ENCODE data around the gene OR52E2.

OR52E2 gene

DNA sequence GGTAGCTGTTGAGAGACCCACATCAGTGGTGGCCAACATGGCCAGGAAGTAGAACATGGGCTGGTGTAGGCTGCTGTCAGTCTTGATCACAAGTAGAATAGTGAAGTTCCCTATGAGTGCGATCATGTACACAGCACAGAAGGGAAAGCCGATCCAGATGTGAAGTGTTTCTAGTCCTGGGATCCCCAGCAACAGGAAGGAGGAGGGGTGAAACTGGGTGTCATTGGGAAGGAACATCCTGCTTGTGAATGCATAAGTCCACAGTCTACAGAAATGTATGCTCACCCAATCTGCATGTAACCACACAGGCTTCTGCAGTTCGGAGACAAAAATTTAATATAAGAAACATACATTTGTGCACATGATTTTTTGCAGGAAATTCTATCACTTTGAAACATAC lies at the start of gene OR52E2:
OR52E2 (minus strand) TSS at position 237 of the 400 bp plus-strand sequence; CDS start at position 237, 0 bp downstream.
- no peaks in the 10 kb centered on the region for H3K9me3 ChIP-seq (ENCODE audit: low read length)
- no peaks in the 10 kb centered on the region for H3K27me3 ChIP-seq (ENCODE audit: insufficient read depth, low read length)
- TF ChIP-seq, protein P1, sequence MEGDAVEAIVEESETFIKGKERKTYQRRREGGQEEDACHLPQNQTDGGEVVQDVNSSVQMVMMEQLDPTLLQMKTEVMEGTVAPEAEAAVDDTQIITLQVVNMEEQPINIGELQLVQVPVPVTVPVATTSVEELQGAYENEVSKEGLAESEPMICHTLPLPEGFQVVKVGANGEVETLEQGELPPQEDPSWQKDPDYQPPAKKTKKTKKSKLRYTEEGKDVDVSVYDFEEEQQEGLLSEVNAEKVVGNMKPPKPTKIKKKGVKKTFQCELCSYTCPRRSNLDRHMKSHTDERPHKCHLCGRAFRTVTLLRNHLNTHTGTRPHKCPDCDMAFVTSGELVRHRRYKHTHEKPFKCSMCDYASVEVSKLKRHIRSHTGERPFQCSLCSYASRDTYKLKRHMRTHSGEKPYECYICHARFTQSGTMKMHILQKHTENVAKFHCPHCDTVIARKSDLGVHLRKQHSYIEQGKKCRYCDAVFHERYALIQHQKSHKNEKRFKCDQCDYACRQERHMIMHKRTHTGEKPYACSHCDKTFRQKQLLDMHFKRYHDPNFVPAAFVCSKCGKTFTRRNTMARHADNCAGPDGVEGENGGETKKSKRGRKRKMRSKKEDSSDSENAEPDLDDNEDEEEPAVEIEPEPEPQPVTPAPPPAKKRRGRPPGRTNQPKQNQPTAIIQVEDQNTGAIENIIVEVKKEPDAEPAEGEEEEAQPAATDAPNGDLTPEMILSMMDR (IDR thresholded peaks at IDR 0.05; ENCODE audit: low read length): no peak
- no peak for TF ChIP-seq EZH2 (IDR thresholded peaks at IDR 0.05; ENCODE audit: borderline replicate concordance, low read length)
- no peak within 1 kb of the TSS for H3K4me2 ChIP-seq (ENCODE audit: low read length)
- H3K27ac ChIP-seq (ENCODE audit: low read depth, low read length, poor library complexity, severe bottlenecking): no peak within 1 kb of the TSS
- H3K9ac ChIP-seq (ENCODE audit: low read length): no peak within 1 kb of the TSS
- no peaks in the 10 kb centered on the region for H3F3A ChIP-seq (ENCODE audit: insufficient read depth, low read length)
- H2AFZ ChIP-seq (ENCODE audit: low read length): no peak within 1 kb of the TSS
- H4K20me1 ChIP-seq (ENCODE audit: insufficient read depth, low read length): no peaks in the 10 kb centered on the region
- H3K36me3 ChIP-seq (ENCODE audit: insufficient read depth, low read length): no peaks in the 10 kb centered on the region
- H3K9me2 ChIP-seq (ENCODE audit: low read depth, low read length): no peaks in the 10 kb centered on the region
- H3K79me2 ChIP-seq (ENCODE audit: insufficient read depth, low read length): no peaks in the 10 kb centered on the region
- H3K4me3 ChIP-seq (ENCODE audit: low read depth, low read length, poor library complexity, severe bottlenecking): no peak within 1 kb of the TSS
- no peaks in the 10 kb centered on the region for H3K4me1 ChIP-seq (ENCODE audit: insufficient read depth, low read length, severe bottlenecking)

DNA sequence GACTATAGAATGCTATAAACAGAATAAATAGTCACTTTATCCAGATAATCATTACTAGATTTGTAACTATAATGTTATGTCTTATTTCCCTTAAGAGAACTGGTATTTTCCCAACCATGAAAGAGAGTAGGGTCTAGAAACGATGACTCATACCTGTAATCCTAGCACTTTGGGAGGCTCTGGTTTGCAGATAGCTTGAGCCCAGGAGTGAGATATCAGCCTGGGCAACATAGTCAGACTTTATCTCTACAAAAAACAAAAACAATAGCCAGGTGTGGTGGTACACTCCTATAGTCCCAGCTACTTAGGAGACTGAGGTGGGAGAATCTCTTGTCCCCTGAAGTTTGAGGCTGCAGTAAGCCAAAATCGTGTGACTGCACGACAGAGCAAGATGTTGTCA lies 47.9 kb upstream of the OR52E2 start:
- no peaks in the 10 kb centered on the region for H3K79me2 ChIP-seq (ENCODE audit: insufficient read depth, low read length)
- no peaks in the 10 kb centered on the region for H3K9me3 ChIP-seq (ENCODE audit: low read length)
- no peaks in the 10 kb centered on the region for H3F3A ChIP-seq (ENCODE audit: insufficient read depth, low read length)
- no peak overlapping the region for H3K27ac ChIP-seq (ENCODE audit: low read depth, low read length, poor library complexity, severe bottlenecking)
- TF ChIP-seq EZH2 (IDR thresholded peaks at IDR 0.05; ENCODE audit: borderline replicate concordance, low read length): no peak
- TF ChIP-seq, protein P1 (IDR thresholded peaks at IDR 0.05; ENCODE audit: low read length): no peak
- H3K4me1 ChIP-seq (ENCODE audit: insufficient read depth, low read length, severe bottlenecking): no peaks in the 10 kb centered on the region
- H4K20me1 ChIP-seq (ENCODE audit: insufficient read depth, low read length): no peaks in the 10 kb centered on the region
- H3K36me3 ChIP-seq (ENCODE audit: insufficient read depth, low read length): no peaks in the 10 kb centered on the region
- H3K9me2 ChIP-seq (ENCODE audit: low read depth, low read length): no peaks in the 10 kb centered on the region
- H3K4me3 ChIP-seq (ENCODE audit: low read depth, low read length, poor library complexity, severe bottlenecking): no peak overlapping the region
- no peak overlapping the region for H2AFZ ChIP-seq (ENCODE audit: low read length)
- no peak overlapping the region for H3K9ac ChIP-seq (ENCODE audit: low read length)
- no peaks in the 10 kb centered on the region for H3K27me3 ChIP-seq (ENCODE audit: insufficient read depth, low read length)
- no peak overlapping the region for H3K4me2 ChIP-seq (ENCODE audit: low read length)

DNA sequence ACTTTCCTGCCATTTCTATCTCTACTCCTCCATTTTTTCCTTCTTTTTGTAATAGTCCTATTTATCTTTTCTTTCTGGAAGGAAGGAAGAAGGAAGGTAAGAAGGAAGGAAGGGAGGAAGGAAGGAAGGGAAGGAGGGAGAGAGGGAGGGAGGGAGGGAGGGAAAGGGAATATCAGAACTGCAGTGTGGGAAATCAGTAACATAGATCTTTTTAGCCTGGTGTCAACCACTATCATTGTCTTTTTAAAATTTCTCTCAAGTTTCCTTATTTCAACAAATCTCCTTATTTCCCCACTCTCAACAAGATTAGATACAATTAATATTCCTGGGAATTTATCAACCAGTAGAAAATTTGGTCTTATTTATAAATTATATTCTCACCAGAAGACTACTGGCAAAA lies 43.6 kb upstream of the OR52E2 start:
- Histone ChIP-seq H3K4me3 (ENCODE audit: low read depth, low read length, poor library complexity, severe bottlenecking) (no peak overlapping the region), H3K9me2 (ENCODE audit: low read depth, low read length) (no peaks in the 10 kb centered on the region), H3K4me1 (ENCODE audit: insufficient read depth, low read length, severe bottlenecking) (no peaks in the 10 kb centered on the region), H2AFZ (ENCODE audit: low read length) (no peak overlapping the region), H4K20me1 (ENCODE audit: insufficient read depth, low read length) (no peaks in the 10 kb centered on the region), H3K4me2 (ENCODE audit: low read length) (no peak overlapping the region), H3K36me3 (ENCODE audit: insufficient read depth, low read length) (no peaks in the 10 kb centered on the region), H3K27me3 (ENCODE audit: insufficient read depth, low read length) (no peaks in the 10 kb centered on the region), H3K9ac (ENCODE audit: low read length) (no peak overlapping the region), H3K9me3 (ENCODE audit: low read length) (no peaks in the 10 kb centered on the region), H3K27ac (ENCODE audit: low read depth, low read length, poor library complexity, severe bottlenecking) (no peak overlapping the region), H3K79me2 (ENCODE audit: insufficient read depth, low read length) (no peaks in the 10 kb centered on the region), H3F3A (ENCODE audit: insufficient read depth, low read length) (no peaks in the 10 kb centered on the region)
- no peak for TF ChIP-seq EZH2 (IDR thresholded peaks at IDR 0.05; ENCODE audit: borderline replicate concordance, low read length)
- TF ChIP-seq, protein P1 (IDR thresholded peaks at IDR 0.05; ENCODE audit: low read length): no peak
